SK-N-SH treated with all-trans-retinoic acid at 6 μM for 48 hours (cell line): ENCODE measurements around the gene AARSD1.

ENCODE experiments used
- ARNTL ChIP-seq: fragments of 450-650 bp; formaldehyde crosslinking; IDR thresholded peaks from 2 replicates; pipeline ENCODE4 v1.5.0; 2020; ENCODE audit warnings: low read depth, mild to moderate bottlenecking, moderate library complexity, borderline replicate concordance
- CSDC2 ChIP-seq: fragments of 250-450 bp; sonication (Bioruptor Pico); IDR thresholded peaks from 2 replicates; pipeline ENCODE4 v1.5.0; 2020; ENCODE audit warnings: mild to moderate bottlenecking, moderate library complexity
- GLIS3 ChIP-seq: fragments of 250-450 bp; sonication (Bioruptor Pico); IDR thresholded peaks from 2 replicates; pipeline ENCODE4 v1.5.0; 2020; ENCODE audit warnings: mild to moderate bottlenecking, moderate library complexity
- PPARA ChIP-seq: fragments of 250-450 bp; sonication (Bioruptor Pico); IDR thresholded peaks from 2 replicates; pipeline ENCODE4 v1.5.0; 2020; ENCODE audit warnings: mild to moderate bottlenecking, borderline replicate concordance
- ZFP3 ChIP-seq: fragments of 250-450 bp; sonication (Bioruptor Pico); IDR thresholded peaks from 2 replicates; pipeline ENCODE4 v1.5.0; 2020; ENCODE audit warnings: mild to moderate bottlenecking, moderate library complexity
- ZFP30 ChIP-seq: fragments of 450-650 bp; formaldehyde crosslinking; IDR thresholded peaks from 2 replicates; pipeline ENCODE4 v1.5.0; 2022; ENCODE audit warnings: mild to moderate bottlenecking, moderate library complexity
- ZNF8 ChIP-seq: fragments of 450-650 bp; formaldehyde crosslinking; IDR thresholded peaks from 2 replicates; pipeline ENCODE4 v1.5.0; 2020; ENCODE audit warnings: mild to moderate bottlenecking, moderate library complexity
- TF ChIP-seq, protein P1 (sequence below): fragments of 250-450 bp; sonication (Bioruptor Pico); IDR thresholded peaks from 2 replicates; pipeline ENCODE4 v1.8.0; 2020; ENCODE audit warnings: mild to moderate bottlenecking, moderate library complexity, borderline replicate concordance
- TF ChIP-seq, protein P2 (sequence below): fragments of 250-450 bp; sonication (Bioruptor Pico); IDR thresholded peaks from 2 replicates; pipeline ENCODE4 v1.5.1; 2021; ENCODE audit warnings: mild to moderate bottlenecking, moderate library complexity
- TF ChIP-seq, protein P3 (sequence below): fragments of 250-450 bp; sonication (Bioruptor Pico); IDR thresholded peaks from 2 replicates; pipeline ENCODE4 v1.5.1; 2020; ENCODE audit warnings: low read depth, mild to moderate bottlenecking, moderate library complexity
- TF ChIP-seq, protein P4 (sequence below): fragments of 250-450 bp; sonication (Bioruptor Pico); IDR thresholded peaks from 2 replicates; pipeline ENCODE4 v1.8.0; 2021; ENCODE audit warnings: low read depth, mild to moderate bottlenecking, moderate library complexity, borderline replicate concordance

DNA sequence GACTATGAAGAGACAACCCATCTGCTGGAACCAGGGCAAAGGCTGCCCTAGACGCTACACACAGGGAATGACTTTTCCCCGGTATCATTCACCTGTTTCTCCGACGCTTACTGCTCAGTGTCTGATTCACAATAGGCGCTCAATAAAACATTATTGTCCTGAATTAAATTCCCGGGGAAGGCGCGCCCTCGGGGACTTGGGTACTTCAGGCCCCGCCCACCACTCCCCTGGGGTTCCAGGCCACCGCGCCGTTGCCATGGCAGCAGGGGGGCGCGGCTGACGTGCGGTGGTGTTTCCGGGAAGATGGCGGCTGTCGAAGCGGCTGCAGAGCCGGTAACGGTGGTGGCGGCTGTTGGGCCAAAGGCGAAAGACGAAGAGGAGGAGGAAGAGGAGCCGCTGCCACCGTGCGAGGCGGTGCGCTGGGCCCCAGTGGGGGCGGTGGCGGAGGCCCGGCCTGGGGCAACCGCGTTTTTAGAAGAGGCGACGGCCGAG, 16.1 kb upstream of the AARSD1 start, which contains the start of gene RUNDC1:
- TF ChIP-seq ZNF8 (CRISPR knock-in tag) (no peak), ZFP3 (CRISPR knock-in tag) (no peak), CSDC2 (CRISPR knock-in tag) (no peak), ARNTL (CRISPR knock-in tag) (no peak), GLIS3 (CRISPR knock-in tag) (no peak), ZFP30 (no peak), PPARA (no peak)
- TF ChIP-seq, protein P1, sequence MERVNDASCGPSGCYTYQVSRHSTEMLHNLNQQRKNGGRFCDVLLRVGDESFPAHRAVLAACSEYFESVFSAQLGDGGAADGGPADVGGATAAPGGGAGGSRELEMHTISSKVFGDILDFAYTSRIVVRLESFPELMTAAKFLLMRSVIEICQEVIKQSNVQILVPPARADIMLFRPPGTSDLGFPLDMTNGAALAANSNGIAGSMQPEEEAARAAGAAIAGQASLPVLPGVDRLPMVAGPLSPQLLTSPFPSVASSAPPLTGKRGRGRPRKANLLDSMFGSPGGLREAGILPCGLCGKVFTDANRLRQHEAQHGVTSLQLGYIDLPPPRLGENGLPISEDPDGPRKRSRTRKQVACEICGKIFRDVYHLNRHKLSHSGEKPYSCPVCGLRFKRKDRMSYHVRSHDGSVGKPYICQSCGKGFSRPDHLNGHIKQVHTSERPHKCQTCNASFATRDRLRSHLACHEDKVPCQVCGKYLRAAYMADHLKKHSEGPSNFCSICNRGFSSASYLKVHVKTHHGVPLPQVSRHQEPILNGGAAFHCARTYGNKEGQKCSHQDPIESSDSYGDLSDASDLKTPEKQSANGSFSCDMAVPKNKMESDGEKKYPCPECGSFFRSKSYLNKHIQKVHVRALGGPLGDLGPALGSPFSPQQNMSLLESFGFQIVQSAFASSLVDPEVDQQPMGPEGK = no peak
- TF ChIP-seq, protein P2, sequence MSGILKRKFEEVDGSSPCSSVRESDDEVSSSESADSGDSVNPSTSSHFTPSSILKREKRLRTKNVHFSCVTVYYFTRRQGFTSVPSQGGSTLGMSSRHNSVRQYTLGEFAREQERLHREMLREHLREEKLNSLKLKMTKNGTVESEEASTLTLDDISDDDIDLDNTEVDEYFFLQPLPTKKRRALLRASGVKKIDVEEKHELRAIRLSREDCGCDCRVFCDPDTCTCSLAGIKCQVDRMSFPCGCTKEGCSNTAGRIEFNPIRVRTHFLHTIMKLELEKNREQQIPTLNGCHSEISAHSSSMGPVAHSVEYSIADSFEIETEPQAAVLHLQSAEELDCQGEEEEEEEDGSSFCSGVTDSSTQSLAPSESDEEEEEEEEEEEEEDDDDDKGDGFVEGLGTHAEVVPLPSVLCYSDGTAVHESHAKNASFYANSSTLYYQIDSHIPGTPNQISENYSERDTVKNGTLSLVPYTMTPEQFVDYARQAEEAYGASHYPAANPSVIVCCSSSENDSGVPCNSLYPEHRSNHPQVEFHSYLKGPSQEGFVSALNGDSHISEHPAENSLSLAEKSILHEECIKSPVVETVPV (CRISPR knock-in tag) = no peak
- TF ChIP-seq, protein P3, sequence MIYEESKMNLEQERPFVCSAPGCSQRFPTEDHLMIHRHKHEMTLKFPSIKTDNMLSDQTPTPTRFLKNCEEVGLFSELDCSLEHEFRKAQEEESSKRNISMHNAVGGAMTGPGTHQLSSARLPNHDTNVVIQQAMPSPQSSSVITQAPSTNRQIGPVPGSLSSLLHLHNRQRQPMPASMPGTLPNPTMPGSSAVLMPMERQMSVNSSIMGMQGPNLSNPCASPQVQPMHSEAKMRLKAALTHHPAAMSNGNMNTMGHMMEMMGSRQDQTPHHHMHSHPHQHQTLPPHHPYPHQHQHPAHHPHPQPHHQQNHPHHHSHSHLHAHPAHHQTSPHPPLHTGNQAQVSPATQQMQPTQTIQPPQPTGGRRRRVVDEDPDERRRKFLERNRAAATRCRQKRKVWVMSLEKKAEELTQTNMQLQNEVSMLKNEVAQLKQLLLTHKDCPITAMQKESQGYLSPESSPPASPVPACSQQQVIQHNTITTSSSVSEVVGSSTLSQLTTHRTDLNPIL = no peak
- TF ChIP-seq, protein P4, sequence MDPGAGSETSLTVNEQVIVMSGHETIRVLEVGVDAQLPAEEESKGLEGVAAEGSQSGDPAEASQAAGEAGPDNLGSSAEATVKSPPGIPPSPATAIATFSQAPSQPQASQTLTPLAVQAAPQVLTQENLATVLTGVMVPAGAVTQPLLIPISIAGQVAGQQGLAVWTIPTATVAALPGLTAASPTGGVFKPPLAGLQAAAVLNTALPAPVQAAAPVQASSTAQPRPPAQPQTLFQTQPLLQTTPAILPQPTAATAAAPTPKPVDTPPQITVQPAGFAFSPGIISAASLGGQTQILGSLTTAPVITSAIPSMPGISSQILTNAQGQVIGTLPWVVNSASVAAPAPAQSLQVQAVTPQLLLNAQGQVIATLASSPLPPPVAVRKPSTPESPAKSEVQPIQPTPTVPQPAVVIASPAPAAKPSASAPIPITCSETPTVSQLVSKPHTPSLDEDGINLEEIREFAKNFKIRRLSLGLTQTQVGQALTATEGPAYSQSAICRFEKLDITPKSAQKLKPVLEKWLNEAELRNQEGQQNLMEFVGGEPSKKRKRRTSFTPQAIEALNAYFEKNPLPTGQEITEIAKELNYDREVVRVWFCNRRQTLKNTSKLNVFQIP (CRISPR knock-in tag) = no peak
